Small intestine (tissue), 7 donors: ENCODE data around the gene LMF1. TPM values are rescaled to one million over a fixed set of nuclear protein-coding genes. Genes with fewer than 3 reads are reported as not detected.

ENCODE experiments used
- DNase-seq, 2 donors: peaks; one replicate each; pipeline versions ENCODE4 v3.0.0 to v3.0.0-alpha.2; 2013
- FAIRE-seq: peaks from 2 replicates; lab custom pipeline; 2012; peaks lifted over from hg19 to GRCh38; lab: Jason Lieb, UNC
- H3K27ac ChIP-seq, 3 donors: one replicate each; pipeline ENCODE4 v1.5.1; 2013; ENCODE audit warnings: low read length in 2 of 3, mild to moderate bottlenecking in 2 of 3, control low read depth in 1 of 3, inconsistent platforms in 1 of 3, low read depth in 1 of 3, moderate library complexity in 1 of 3
- H3K27me3 ChIP-seq, 3 donors: one replicate each; pipeline ENCODE4 v1.6.1; 2013; ENCODE audit warnings: low read length in 3 of 3, inconsistent platforms in 1 of 3; ENCODE audit not compliant: control insufficient read depth in 3 of 3, insufficient read depth in 3 of 3
- H3K36me3 ChIP-seq, 3 donors: one replicate each; pipeline ENCODE4 v1.6.1; 2013; ENCODE audit warnings: low read length in 3 of 3, inconsistent platforms in 1 of 3, low read depth in 1 of 3, mild to moderate bottlenecking in 1 of 3, moderate library complexity in 1 of 3; ENCODE audit not compliant: control insufficient read depth in 3 of 3, insufficient read depth in 2 of 3
- H3K4me1 ChIP-seq, 3 donors: one replicate each; pipeline ENCODE4 v1.6.1; 2013; ENCODE audit warnings: low read length in 2 of 3, inconsistent platforms in 1 of 3, low read depth in 1 of 3, mild to moderate bottlenecking in 1 of 3, moderate library complexity in 1 of 3; ENCODE audit not compliant: control insufficient read depth in 3 of 3, insufficient read depth in 2 of 3
- H3K4me3 ChIP-seq, 3 donors: one replicate each; pipeline ENCODE4 v1.5.1; 2013; ENCODE audit warnings: low read length in 3 of 3, control low read depth in 1 of 3, inconsistent platforms in 1 of 3, low read depth in 1 of 3, mild to moderate bottlenecking in 1 of 3, moderate library complexity in 1 of 3
- H3K9me3 ChIP-seq, 2 donors: one replicate each; pipeline ENCODE4 v1.6.1; 2013; ENCODE audit warnings: low read depth in 1 of 2, low read length in 1 of 2; ENCODE audit not compliant: control insufficient read depth in 2 of 2, insufficient read depth in 1 of 2
- whole genome bisulfite sequencing, 3 donors: extraction: QIAGEN DNeasy Blood & Tissue Kit; methylation state at CpG; one replicate each; pipeline ENCODE4 v1.1.7; 2013; 5-methylcytosine and 5-hydroxymethylcytosine counted together
- polyA plus RNA-seq, 4 donors: library from polyadenylated mRNA; stranded (reverse) in 3 of 4; unstranded in 1 of 4; fragments of 200-250 nt in 3 of 4; fragments of 120-200 nt in 1 of 4; gene quantifications; one replicate each; pipeline versions ENCODE4 v1.2.1 to v1.2.3, GENCODE V29; 2013
- donor health status: healthy with polysubstance abuse.
- donor health status: control.
- donor health status: control.
- donor health status: Bipolar disorder and iron deficiency.
- donor health status: healthy.

The LMF1 gene
- polyA plus RNA-seq, 4 donors = 8.2 to 18.0 (median 9.2) TPM

DNA sequence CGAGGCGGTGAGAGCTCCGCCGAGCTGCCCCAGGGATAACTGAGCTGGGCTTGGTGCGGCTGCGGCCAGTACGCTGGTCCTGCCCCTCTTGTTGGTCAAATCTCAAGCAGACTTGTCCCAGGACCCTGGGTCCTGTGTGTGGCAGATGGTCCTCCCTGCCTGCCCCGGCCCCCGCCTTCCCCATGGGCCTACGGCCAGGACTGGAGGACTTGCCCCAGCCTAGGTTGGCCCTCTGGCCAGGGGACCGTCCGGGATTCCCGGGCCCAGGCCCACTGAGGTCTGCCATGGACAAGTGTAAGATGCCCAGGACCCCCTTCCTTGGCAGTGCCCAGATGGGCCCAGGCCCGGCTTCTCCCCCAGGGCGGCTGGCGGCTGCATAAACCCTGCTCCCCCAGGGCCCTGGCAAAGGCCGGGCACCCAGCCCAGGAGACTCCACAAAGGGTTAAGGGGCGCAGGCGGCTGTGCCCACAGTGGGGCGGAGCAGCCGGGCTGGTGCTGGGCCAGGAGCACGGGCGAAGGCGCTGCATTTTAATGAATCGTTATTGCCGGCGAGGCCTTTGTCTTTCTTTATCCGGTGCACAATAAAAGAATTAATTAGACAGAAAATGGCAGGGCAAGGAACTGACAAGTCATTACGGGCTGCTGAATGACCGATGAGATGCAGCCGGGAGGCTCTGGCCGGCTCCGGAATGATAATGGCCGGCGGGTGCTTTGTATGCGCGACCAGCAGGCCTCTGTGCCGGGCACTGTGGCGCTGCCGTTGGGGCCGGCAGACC is 19.9 kb upstream of the LMF1 start:
- Histone ChIP-seq H3K4me3 (no peak overlapping the region), H3K36me3 (peaks cover 0 to under 1% (median 0%) of the 10 kb centered on the region in 3 donors), H3K27me3 (peaks cover 0 to 7% (median 5%) of the 10 kb centered on the region in 3 donors), H3K27ac (no peak overlapping the region), H3K4me1 (no peaks in the 10 kb centered on the region), H3K9me3 (peaks cover 0 to 15% of the 10 kb centered on the region in 2 donors)
- no peak for FAIRE-seq
- WGBS, 3 donors = 47 to 74% (median 61%) methylated on average over 41 of the region's 41 CpGs
- DNase-seq = no peak

DNA sequence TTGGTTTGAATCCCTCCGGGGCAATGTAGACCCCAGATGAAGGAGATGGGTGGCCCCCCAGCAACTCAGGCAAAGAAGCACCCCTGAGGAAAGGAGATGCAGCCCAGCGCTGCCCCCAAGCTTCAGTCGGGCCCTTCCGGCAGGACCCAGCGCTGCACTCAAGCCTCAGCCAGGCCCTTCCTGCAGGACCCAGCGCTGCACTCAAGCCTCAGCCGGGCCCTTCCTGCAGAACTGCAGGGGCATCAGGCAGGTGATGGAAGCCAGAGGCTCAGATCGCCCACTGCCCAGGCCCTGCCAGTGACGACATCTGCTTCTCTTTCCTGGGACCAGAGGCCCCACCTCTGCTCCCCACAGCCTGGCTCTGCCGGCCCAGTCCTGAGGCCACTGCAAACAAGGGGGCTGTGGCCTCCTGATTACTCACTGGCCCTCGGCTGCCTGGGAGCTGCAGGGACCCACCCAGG is 18.6 kb upstream of the LMF1 start:
- no peaks in the 10 kb centered on the region for H3K4me1 ChIP-seq
- FAIRE-seq = no peak
- peaks cover 0 to 7% (median 5%) of the 10 kb centered on the region in 3 donors for H3K27me3 ChIP-seq
- no peak overlapping the region for H3K27ac ChIP-seq
- H3K4me3 ChIP-seq = no peak overlapping the region
- peaks cover 0 to 3% (median 0%) of the 10 kb centered on the region in 3 donors for H3K36me3 ChIP-seq
- WGBS, 3 donors = 55 to 68% (median 59%) methylated on average over 11 of the region's 11 CpGs
- H3K9me3 ChIP-seq = peaks cover 0 to 1% of the 10 kb centered on the region in 2 donors
- no peak for DNase-seq

DNA sequence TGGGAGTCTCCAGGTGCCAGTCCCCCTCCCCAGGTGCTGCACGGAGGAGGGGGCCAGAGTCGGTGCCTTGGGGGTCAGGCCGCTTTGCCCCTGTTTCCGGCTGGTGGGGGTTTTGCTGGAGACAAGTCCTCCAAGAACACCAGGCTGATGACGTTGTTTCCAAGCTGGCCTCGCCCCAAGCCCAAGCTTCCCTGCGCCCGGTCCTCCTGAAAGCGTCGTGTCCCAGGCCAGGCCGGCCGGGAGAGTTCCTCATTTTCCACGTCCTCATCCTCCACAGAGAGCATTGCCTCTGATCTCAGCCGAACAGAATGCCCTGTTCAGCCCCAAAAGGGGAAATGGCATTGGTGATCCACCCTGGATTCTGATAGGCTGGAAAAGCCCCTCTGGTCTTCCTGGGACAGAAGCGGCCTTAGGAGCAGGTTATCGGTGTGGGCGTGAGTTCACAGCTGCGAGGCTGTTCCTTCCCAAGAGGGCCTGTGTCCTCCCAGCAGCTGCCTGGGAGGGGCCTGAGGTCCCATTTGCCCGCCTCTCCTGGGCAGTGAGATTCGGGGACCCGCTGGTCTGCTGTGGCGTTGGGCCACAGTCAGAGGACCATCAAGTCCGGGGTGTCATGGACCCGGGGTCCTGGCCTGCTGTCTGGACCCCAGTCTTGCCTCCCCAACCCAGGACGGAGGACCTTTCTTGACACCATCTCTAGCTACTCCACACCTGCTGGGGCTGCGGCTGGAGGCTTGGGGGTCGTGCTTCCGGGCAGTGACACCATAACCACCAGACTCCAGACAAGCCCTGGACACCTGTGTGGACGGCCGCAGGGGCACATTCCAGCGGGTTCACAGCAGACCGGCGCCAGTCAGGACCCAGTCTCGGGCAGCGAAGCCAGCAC is 17.9 kb upstream of the LMF1 start:
- Histone ChIP-seq H3K4me1 (no peaks in the 10 kb centered on the region), H3K4me3 (no peak overlapping the region), H3K36me3 (peaks cover 0 to 3% (median 0%) of the 10 kb centered on the region in 3 donors), H3K27me3 (peaks cover 0 to 13% (median 5%) of the 10 kb centered on the region in 3 donors), H3K9me3 (no peaks in the 10 kb centered on the region), H3K27ac (no peak overlapping the region)
- FAIRE-seq (no peak), DNase-seq (no peak)
- 71 to 75% (median 71%) methylated on average over 33 to 35 of the region's 35 CpGs for WGBS, 3 donors

- no peak for FAIRE-seq
- no peak overlapping the region for H3K27ac ChIP-seq
Observed at GRCh38 chr16:987906-988305, 17.1 kb upstream of the LMF1 start.

GRCh38 chr16:986925-987582 is 16.3 kb upstream of the LMF1 start:
- Histone ChIP-seq H3K27me3 (peaks cover 4 to 30% (median 15%) of the 10 kb centered on the region in 3 donors), H3K4me1 (no peaks in the 10 kb centered on the region), H3K27ac (no peak overlapping the region), H3K4me3 (no peak overlapping the region), H3K36me3 (peaks cover 0 to 3% (median 0%) of the 10 kb centered on the region in 3 donors), H3K9me3 (no peaks in the 10 kb centered on the region)
- FAIRE-seq (no peak), DNase-seq (no peak)
- 76 to 85% (median 82%) methylated on average over 42 to 44 of the region's 44 CpGs for WGBS, 3 donors

More at GRCh38 chr16:987906-988305, 17.1 kb upstream of the LMF1 start:
- Histone ChIP-seq H3K4me1 (no peaks in the 10 kb centered on the region), H3K36me3 (peaks cover 0 to 3% (median 0%) of the 10 kb centered on the region in 3 donors), H3K9me3 (no peaks in the 10 kb centered on the region), H3K4me3 (no peak overlapping the region), H3K27me3 (peaks cover 2 to 21% (median 6%) of the 10 kb centered on the region in 3 donors)
- no peak for DNase-seq
- WGBS, 3 donors = 72 to 88% (median 76%) methylated on average over 15 to 17 of the region's 17 CpGs

GRCh38 chr16:986411-986810 is 15.6 kb upstream of the LMF1 start:
- Histone ChIP-seq H3K4me1 (no peaks in the 10 kb centered on the region), H3K9me3 (no peaks in the 10 kb centered on the region), H3K4me3 (no peak overlapping the region), H3K36me3 (peaks cover 0 to 3% (median 0%) of the 10 kb centered on the region in 3 donors), H3K27me3 (peaks cover 7 to 31% (median 15%) of the 10 kb centered on the region in 3 donors), H3K27ac (no peak overlapping the region)
- DNase-seq = no peak
- 47 to 77% (median 65%) methylated on average over 8 of the region's 8 CpGs for WGBS, 3 donors
- no peak for FAIRE-seq

DNA sequence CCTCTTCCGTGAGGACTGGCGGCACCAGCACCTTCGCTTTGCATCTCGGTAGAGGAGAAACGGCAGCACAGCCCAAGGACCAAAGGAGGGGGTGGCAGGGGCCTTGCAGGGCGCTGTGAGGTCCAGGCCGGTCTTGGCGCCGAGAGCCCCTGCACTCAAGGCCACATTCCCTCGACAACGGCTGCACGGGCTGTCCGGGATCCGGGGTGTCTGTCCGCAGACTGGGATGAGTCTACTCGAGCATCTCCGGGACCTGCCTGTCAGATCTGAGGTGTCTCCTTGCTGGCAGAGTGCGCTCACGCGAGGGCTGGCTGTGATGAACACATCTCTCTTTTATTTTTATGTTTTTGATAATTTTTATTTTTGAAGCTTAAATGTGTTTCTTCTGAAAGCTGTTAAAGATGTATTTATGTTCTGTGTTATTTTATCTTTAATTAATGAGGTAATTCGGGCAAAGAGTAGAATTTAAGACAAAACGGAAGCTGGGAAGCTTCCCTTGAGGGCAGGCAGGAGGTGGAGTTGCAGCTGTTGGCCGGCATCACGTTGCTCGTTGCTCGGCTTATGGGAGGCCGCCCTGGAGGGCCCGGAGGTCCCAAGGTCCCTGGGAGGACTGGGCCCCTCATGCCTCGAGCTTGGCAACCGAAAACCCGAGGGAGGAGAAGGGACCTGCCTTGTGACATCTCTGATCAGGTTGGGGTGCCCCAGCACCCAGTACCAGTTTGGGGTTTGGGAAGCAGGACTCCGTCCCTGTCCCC is 15.0 kb upstream of the LMF1 start:
- no peaks in the 10 kb centered on the region for H3K4me1 ChIP-seq
- FAIRE-seq (no peak), DNase-seq (no peak)
- WGBS, 3 donors = 81 to 86% (median 84%) methylated on average over 32 of the region's 32 CpGs
- no peak overlapping the region for H3K4me3 ChIP-seq
- peaks cover 7 to 34% (median 15%) of the 10 kb centered on the region in 3 donors for H3K27me3 ChIP-seq
- H3K27ac ChIP-seq = no peak overlapping the region
- peaks cover 0 to 3% (median 0%) of the 10 kb centered on the region in 3 donors for H3K36me3 ChIP-seq
- H3K9me3 ChIP-seq = no peaks in the 10 kb centered on the region
